GM18858 (cell line): ENCODE results near the gene RIMS4.

Experiments
- ATAC-seq: cut with Tn5 transposase; IDR thresholded peaks from one replicate; pipeline ENCODE4 v1.9.1; 2021; ENCODE audit not compliant: unreplicated experiment

The RIMS4 gene

GRCh38 chr20:44810391-44811149 is at the start of gene RIMS4:
Gene RIMS4, minus strand, starts transcription at chr20:44810546. Its CDS starts 275 bp downstream, at chr20:44810271.
- no peak for ATAC-seq

DNA sequence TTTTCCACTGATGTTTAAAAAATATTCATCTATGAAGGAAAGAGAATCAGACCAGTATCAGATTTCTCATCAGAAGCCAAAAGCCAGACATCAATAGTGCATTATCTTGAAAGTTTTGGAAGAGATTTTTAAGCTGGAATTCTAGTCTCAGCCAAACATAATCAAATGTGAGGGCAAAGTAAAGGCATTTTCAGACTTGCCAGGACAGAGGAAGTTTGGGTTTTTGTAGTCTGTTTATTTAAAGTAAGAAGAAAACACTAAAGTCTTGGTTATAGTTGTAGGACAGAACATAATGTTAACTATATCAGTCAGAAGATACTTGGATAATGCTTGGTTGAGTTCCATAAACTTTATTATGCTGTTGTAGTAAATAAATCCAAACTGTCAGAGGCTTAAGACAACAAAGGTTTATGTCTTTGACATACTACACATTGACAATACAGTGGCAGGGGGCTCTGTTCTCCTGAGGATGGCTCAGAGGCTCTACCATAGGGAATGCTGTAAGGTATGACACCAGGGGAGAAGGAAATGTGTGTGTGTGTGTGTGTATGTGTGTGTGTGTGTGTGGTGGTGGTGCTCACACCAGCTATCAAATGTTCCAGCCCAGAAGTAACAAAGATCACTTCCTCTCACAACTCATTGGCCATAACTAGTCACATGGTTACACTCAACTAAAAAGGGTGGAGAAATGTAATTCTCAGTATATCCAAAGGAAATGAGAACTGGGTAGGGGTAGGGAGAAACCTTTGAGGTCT is 48.4 kb upstream of the RIMS4 start:
- ATAC-seq = no peak

GRCh38 chr20:44856856-44857448 is 46.6 kb upstream of the RIMS4 start:
- no peak for ATAC-seq

- ATAC-seq = no peak
These were observed 46.1 kb upstream of the RIMS4 start for GRCh38 chr20:44856442-44856841.

DNA sequence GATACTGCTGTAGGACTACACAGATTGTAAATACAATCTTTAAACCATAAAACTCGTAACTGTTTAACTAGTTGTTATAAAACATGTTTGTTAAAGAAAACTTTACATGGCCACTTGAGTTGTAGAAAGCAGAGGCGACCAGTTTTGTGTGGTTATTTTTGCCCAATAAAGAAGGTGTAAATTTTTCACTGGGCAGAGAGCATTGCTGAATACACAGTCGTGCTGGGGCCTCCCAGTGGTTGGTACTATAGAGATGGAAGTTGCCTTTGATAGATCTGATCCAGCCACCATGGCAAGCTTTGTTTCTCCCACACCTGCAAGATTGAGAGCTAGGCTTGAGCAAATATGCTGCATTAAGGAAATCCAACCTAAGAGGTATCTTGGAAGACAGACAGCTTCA is 41.2 kb upstream of the RIMS4 start:
- ATAC-seq = no peak

DNA sequence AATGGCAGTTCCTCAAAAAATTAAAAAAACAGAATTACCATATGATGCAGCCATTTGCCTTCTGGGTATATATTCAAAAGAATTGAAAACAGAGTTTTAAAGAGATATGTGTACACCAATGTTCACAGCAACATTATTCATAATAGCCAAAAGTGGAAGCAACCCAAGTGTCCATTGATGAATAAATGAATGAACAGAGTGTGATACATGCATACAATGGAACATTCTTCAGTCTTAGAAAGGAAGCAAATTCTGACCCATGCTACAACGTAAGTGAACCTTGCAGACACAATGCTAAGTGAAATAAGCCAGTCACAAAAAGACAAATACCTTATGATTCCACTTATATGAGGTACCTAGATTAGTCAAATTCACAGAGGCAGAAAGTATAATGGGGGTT is 40.5 kb upstream of the RIMS4 start:
- ATAC-seq = no peak

- ATAC-seq = no peak
These were observed 39.9 kb upstream of the RIMS4 start for GRCh38 chr20:44850272-44850671.

GRCh38 chr20:44849703-44850102 is 39.4 kb upstream of the RIMS4 start:
- ATAC-seq = no peak

GRCh38 chr20:44848254-44849015 is 38.1 kb upstream of the RIMS4 start:
- no peak for ATAC-seq

DNA sequence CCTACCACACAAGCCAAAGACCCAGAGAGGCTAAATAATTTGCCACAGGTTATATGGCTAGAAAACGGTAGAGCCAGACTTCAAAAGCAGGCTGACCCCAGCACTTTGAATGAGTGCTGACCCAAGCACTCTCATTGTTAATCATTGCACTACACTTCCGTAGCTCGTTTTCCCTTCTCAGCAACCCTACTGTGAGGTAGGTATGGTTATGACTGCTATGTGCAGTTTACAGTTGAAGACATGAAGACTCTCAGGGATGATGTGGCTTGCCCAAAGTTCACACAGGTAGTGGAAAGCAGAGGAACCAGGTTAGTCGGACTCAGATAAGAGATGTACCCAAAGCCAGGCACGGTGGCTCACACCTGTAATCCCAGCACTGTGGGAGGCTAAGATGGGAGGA is 33.5 kb upstream of the RIMS4 start:
- ATAC-seq = no peak

DNA sequence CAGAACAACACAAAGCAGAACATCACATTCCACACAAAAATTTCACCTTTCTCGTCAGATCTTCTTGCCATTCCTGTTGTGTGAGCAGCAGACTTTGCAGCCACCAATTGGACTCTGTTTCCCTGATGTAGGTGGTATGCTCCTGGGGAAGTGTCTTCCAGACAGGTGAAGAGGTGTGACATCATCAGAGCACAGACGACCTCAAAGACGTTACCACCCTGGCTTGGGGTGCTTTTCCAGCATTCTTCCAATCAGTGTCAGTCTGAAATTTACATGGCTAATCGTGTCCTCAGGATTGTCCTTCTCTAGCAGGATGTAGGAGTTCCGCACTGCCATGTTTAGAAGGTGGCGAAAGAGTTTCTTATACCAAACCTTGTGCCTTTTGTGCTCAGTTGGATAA is 31.6 kb upstream of the RIMS4 start:
- no peak for ATAC-seq

GRCh38 chr20:44840826-44841225 is 30.5 kb upstream of the RIMS4 start:
- no peak for ATAC-seq

DNA sequence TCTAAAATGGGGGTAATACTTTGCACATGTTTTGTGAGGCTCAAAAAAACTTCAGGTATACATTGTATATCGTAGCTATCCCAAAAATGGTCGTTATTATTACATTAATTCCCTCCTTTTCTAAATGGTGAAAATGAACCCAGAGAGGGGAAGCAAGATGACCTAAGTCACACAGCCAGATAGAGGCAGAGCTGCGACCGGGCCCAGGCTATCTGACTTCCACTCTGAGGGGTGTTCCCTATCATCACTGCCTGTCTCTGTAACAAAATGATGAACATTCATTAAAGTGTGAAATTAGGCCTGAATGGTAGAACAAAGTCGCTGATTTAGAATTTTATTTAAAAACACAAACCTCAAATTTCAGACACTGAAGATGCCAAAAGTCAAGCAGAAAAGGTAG is 29.1 kb upstream of the RIMS4 start:
- no peak for ATAC-seq

DNA sequence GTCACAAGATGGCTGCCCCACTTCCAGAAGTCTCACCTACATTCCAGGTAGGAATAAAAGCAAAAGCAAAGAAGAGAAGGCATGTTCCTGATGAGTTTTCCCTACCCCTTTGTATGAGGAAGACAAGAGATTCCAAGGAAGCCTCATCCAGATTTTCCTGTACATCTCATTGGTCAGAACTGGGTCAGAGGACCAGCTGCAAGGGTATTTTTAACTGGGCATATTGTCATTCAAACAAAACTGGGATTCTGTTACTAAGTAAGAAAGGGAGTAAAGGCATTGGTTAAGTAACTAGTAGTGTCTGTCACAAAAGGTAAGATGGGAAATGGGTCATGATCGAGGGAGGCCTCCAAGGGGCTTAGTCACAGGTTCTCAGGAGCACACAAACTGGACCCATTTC is 28.2 kb upstream of the RIMS4 start:
- ATAC-seq = no peak

- no peak for ATAC-seq
These were observed 27.6 kb upstream of the RIMS4 start for GRCh38 chr20:44837946-44838345.

DNA sequence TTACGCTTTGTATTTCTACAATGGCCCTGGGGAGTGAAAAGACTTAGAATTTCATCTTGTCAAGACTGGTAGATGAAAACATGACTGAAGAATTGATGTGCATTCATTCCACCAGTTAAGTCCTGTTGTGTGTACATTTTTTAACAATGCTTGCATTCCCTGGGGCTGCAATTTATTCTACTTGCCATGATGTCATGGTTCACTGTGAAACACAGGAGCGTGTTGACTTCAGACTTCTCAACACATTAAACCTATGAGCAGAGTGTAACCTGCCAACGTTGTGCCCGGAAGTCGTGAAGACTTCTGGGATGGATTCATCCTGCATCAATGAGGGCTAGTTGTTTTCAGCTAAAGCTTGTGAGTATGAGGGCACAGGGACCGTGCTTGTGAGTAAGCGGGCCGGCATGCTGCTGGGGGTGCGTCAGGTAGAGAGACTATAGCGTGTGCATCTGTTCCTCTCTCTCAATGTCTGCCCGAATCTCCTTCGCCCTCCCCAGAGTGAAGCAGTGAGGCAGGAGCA is 26.3 kb upstream of the RIMS4 start:
- ATAC-seq = no peak

GRCh38 chr20:44835661-44836221 is 25.4 kb upstream of the RIMS4 start:
- no peak for ATAC-seq

DNA sequence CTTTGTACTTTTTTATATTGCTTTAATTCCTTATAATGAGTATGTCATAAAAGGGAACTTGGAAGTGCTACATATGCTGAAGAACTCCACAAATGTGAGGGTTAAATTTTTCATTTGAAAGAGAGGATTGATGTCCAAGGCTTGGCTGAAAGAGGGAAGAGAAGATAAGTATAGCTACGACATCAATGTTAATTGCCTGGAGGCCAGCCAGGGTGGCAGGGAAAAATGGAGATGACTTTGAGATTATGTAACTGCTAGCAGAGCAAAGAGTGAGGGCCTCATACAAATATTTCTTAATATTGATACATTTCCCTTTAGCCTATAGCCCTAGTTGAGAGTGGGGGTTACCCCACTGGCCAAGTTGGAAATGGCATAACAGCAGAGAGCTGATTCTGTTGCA is 24.8 kb upstream of the RIMS4 start:
- no peak for ATAC-seq

- ATAC-seq = no peak
These were observed 24.3 kb upstream of the RIMS4 start for GRCh38 chr20:44834693-44835092.

- no peak for ATAC-seq
These were observed 23.1 kb upstream of the RIMS4 start for GRCh38 chr20:44833437-44833836.

GRCh38 chr20:44832724-44833123 is 22.4 kb upstream of the RIMS4 start:
- no peak for ATAC-seq
